Hepatocyte (in vitro differentiated cells): Measurements from ENCODE around the gene THPO. TPM values are rescaled to one million over a fixed set of nuclear protein-coding genes. Genes with fewer than 3 reads are reported as not detected.

Source experiments
- DNase-seq: peaks from one replicate; pipeline ENCODE4 v3.0.0-alpha.2; 2016; ENCODE audit warnings: low spot score
- H2AFZ ChIP-seq: fragments of 200-600 bp; sonication (generic); 2 replicates; pipeline ENCODE4 v1.6.0; 2016; ENCODE audit warnings: antibody characterized with exemption, mild to moderate bottlenecking
- H3K27ac ChIP-seq: fragments of 200-600 bp; sonication (generic); 2 replicates; pipeline ENCODE4 v1.5.1; 2016; ENCODE audit warnings: mild to moderate bottlenecking
- H3K27me3 ChIP-seq: fragments of 200-600 bp; sonication (generic); 2 replicates; pipeline ENCODE4 v1.6.1; 2016
- H3K36me3 ChIP-seq: fragments of 200-600 bp; sonication (generic); replicated peaks from 2 replicates; pipeline ENCODE4 v1.5.1; 2016; ENCODE audit warnings: low read depth; ENCODE audit not compliant: insufficient read depth
- H3K4me1 ChIP-seq: fragments of 200-600 bp; sonication (generic); 2 replicates; pipeline ENCODE4 v1.5.1; 2016; ENCODE audit warnings: mild to moderate bottlenecking, moderate library complexity; ENCODE audit not compliant: insufficient read depth
- H3K4me2 ChIP-seq: fragments of 200-600 bp; sonication (generic); 2 replicates; pipeline ENCODE4 v1.6.0; 2016
- H3K4me3 ChIP-seq: fragments of 200-600 bp; sonication (generic); 2 replicates; pipeline ENCODE4 v1.5.1; 2016; ENCODE audit warnings: mild to moderate bottlenecking
- H3K79me2 ChIP-seq: fragments of 200-600 bp; sonication (generic); 2 replicates; pipeline ENCODE4 v1.6.0; 2017; ENCODE audit warnings: mild to moderate bottlenecking
- H3K9me2 ChIP-seq: fragments of 200-600 bp; sonication (generic); replicated peaks from 2 replicates; pipeline ENCODE4 v1.6.0; 2017; ENCODE audit warnings: mild to moderate bottlenecking; ENCODE audit not compliant: insufficient read depth
- H3K9me3 ChIP-seq: fragments of 200-600 bp; sonication (generic); 2 replicates; pipeline ENCODE4 v1.5.1; 2016; ENCODE audit warnings: low read depth, mild to moderate bottlenecking
- H4K20me1 ChIP-seq: fragments of 200-600 bp; sonication (generic); 2 replicates; pipeline ENCODE4 v1.6.0; 2016; ENCODE audit warnings: mild to moderate bottlenecking; ENCODE audit not compliant: insufficient read depth, poor library complexity, severe bottlenecking
- CTCF ChIP-seq: fragments of 200-600 bp; sonication (generic); IDR thresholded peaks from 2 replicates; pipeline ENCODE4 v1.5.1; 2016; ENCODE audit warnings: antibody characterized with exemption, mild to moderate bottlenecking; ENCODE audit not compliant: poor library complexity
- EZH2 ChIP-seq: fragments of 200-600 bp; sonication (generic); IDR thresholded peaks from 2 replicates; pipeline ENCODE4 v1.6.1; 2016; ENCODE audit warnings: antibody characterized with exemption, mild to moderate bottlenecking, borderline replicate concordance
- EZH2phosphoT487 ChIP-seq: fragments of 200-600 bp; sonication (generic); IDR thresholded peaks from one replicate; pipeline ENCODE4 v1.6.1; 2018; ENCODE audit warnings: antibody characterized with exemption, mild to moderate bottlenecking, low read depth, moderate library complexity; ENCODE audit not compliant: unreplicated experiment, severe bottlenecking
- WGBS: methylation state at CpG from one replicate; pipeline ENCODE4 v1.1.6; 2016; ENCODE audit warnings: low lambda C conversion rate; ENCODE audit errors: missing lambda C conversion rate; 5-methylcytosine and 5-hydroxymethylcytosine counted together
- polyA plus RNA-seq: library from polyadenylated mRNA; unstranded; fragments of >200 nt; fragmentation: Nextera tagmentation; extraction: Ambion mirVana; gene quantifications from 2 replicates; pipeline ENCODE4 v1.2.1, GENCODE V29; 2016
- total RNA-seq: library from RNA; depleted of rRNA; stranded (reverse); fragments of >200 nt; gene quantifications from 2 replicates; pipeline ENCODE4 v1.2.3, GENCODE V29; 2014

Gene THPO
- total and polyA plus RNA-seq, 2 experiments from 2014 or later = 1.8 to 5.2 TPM

DNA sequence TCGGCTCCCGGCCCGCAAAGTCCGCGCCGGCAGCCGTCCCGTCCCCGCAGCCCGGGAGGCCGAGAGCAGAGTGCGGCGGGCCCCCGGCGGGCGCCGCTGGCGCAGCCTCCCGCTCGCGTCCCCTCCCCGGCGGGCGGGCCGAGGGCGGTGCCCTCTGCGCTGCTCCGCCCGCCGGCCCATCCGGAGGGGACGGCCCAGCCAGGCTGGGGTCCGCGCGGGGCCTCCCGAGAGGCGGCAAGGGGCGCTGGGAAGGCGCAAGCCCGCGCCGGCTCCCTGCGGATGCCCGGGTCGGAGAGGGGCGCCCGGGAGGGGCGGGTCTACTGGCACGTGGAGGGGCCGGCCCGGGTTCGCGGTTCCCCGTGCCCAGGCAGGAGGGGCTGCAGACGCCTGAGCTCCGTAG is 16.5 kb downstream of the THPO start, which contains the start of the genes CLCN2 and POLR2H:
CLCN2 (minus strand) TSS at position 74 of the 400 bp plus-strand sequence. CDS start 126 bp downstream, outside the sequence.
POLR2H (plus strand) TSS at position 179 of the 400 bp plus-strand sequence. CDS start 1,783 bp downstream, outside the sequence.
- Histone ChIP-seq H3K4me2 (peak within 1 kb of the TSS; percentile 98), H3K27ac (peak within 1 kb of the TSS; percentile 98), H3K36me3 (no peaks in the 10 kb centered on the region), H3K4me1 (peaks cover 26% of the 10 kb centered on the region), H2AFZ (peak within 1 kb of the TSS; percentile 53), H3K9me3 (no peaks in the 10 kb centered on the region), H3K4me3 (peak within 1 kb of the TSS; percentile 93), H4K20me1 (no peaks in the 10 kb centered on the region), H3K9me2 (no peaks in the 10 kb centered on the region), H3K27me3 (no peaks in the 10 kb centered on the region), H3K79me2 (peaks cover 43% of the 10 kb centered on the region)
- peak; percentile 93 for DNase-seq
- TF ChIP-seq CTCF (no peak), EZH2 (no peak), EZH2phosphoT487 (no peak)
- WGBS = 3% methylated on average over 21 of the region's 56 CpGs

DNA sequence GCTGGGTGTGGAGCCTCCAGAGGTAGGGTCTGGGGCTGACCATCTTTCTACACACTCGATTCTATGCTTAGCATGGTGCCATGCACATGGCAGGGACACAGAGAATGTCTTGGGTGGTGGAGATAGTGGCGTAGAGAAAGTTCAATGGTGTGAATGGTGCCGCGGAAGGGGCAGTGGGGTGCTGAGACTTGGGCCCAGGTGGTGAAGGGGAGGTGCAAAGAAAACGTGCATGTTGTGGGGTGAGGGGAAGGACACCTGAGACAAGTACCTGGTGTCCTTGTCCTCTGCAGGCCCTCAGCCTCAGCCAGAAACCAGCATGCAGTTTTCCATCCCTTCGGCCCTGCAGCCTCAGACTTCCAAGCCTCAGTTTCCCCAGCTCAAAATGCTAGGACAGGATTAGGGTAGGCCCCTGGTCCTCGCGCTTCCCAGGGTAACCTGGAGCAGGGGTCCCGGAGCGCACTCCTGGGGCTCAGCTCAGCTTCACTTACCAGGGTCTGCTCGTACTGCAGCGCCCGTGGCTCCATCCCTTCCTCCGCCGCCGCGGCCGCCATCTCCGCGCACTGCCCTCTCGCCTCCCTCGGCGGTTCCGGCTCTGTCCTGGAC is 17.0 kb downstream of the THPO start:
- WGBS = 9% methylated on average over 19 of the region's 24 CpGs

GRCh38 chr3:184360070-184360928 is 17.7 kb downstream of the THPO start:
- Histone ChIP-seq H3K4me3 (peak overlapping the region; percentile 93), H3K27ac (peak overlapping the region; percentile 98), H3K27me3 (no peaks in the 10 kb centered on the region), H2AFZ (no peak overlapping the region), H4K20me1 (no peaks in the 10 kb centered on the region), H3K79me2 (peaks cover 41% of the 10 kb centered on the region), H3K4me1 (peaks cover 26% of the 10 kb centered on the region), H3K9me3 (no peaks in the 10 kb centered on the region), H3K4me2 (peak overlapping the region; percentile 98), H3K9me2 (no peaks in the 10 kb centered on the region), H3K36me3 (no peaks in the 10 kb centered on the region)
- WGBS = 54% methylated on average over 9 of the region's 12 CpGs
- no peak for DNase-seq
- TF ChIP-seq CTCF = no peak
- no peak for TF ChIP-seq EZH2phosphoT487
- no peak for TF ChIP-seq EZH2

More for the DNA sequence above, 17.0 kb downstream of the THPO start:
- H3K4me1 ChIP-seq = peaks cover 26% of the 10 kb centered on the region
- no peaks in the 10 kb centered on the region for H3K9me2 ChIP-seq
- peak overlapping the region; percentile 53 for H2AFZ ChIP-seq
- H3K27ac ChIP-seq = peak overlapping the region; percentile 98
- H3K27me3 ChIP-seq = no peaks in the 10 kb centered on the region
- DNase-seq = no peak
- H3K4me3 ChIP-seq = peak overlapping the region; percentile 93
- H4K20me1 ChIP-seq = no peaks in the 10 kb centered on the region
- H3K9me3 ChIP-seq = no peaks in the 10 kb centered on the region
- peaks cover 43% of the 10 kb centered on the region for H3K79me2 ChIP-seq
- no peak for TF ChIP-seq EZH2
- no peak for TF ChIP-seq CTCF
- H3K36me3 ChIP-seq = no peaks in the 10 kb centered on the region
- peak overlapping the region; percentile 98 for H3K4me2 ChIP-seq
